SU-DHL-6 (cell line): ENCODE data around the gene GPC2.

Source experiments
- H2AFZ ChIP-seq: fragments of 200-600 bp; sonication (generic); 2 replicates; pipeline ENCODE4 v1.6.1; 2014; ENCODE audit warnings: low read depth, mild to moderate bottlenecking, moderate library complexity, mixed read lengths, antibody characterized with exemption, low read length; ENCODE audit not compliant: severe bottlenecking
- H3F3A ChIP-seq: fragments of 200-600 bp; shearing (Covaris generic); 2 replicates; pipeline ENCODE4 v1.6.0; 2016; ENCODE audit warnings: antibody characterized with exemption, mild to moderate bottlenecking; ENCODE audit not compliant: insufficient read depth
- H3K27ac ChIP-seq: fragments of 200-600 bp; sonication (generic); 2 replicates; pipeline ENCODE4 v1.5.1; 2016; ENCODE audit warnings: low read depth, mild to moderate bottlenecking, low read length, moderate library complexity, mixed read lengths
- H3K27me3 ChIP-seq: fragments of 200-600 bp; sonication (generic), shearing (Covaris generic); 2 replicates; pipeline ENCODE4 v1.6.0; 2014; ENCODE audit warnings: mild to moderate bottlenecking, low read length
- H3K36me3 ChIP-seq: fragments of 200-600 bp; sonication (generic); 2 replicates; pipeline ENCODE4 v1.6.1; 2014; ENCODE audit warnings: mild to moderate bottlenecking, low read length, mixed read lengths
- H3K4me2 ChIP-seq: fragments of 300-600, 200-600 bp; shearing (Covaris generic), sonication (generic); 2 replicates; pipeline ENCODE4 v1.6.0; 2014; ENCODE audit warnings: low read length, low read depth, mild to moderate bottlenecking; ENCODE audit not compliant: poor library complexity, severe bottlenecking
- H3K4me3 ChIP-seq: fragments of 200-600 bp; sonication (generic); 2 replicates; pipeline ENCODE4 v1.5.1; 2014; ENCODE audit warnings: antibody characterized with exemption, low read length, mild to moderate bottlenecking, mixed read lengths; ENCODE audit not compliant: insufficient read depth, poor library complexity, severe bottlenecking
- H3K79me2 ChIP-seq: fragments of 200-600 bp; sonication (generic); 2 replicates; pipeline ENCODE4 v1.6.1; 2014; ENCODE audit warnings: mild to moderate bottlenecking, low read length, moderate library complexity; ENCODE audit not compliant: insufficient read depth
- H3K9ac ChIP-seq: fragments of 200-600 bp; sonication (generic); 2 replicates; pipeline ENCODE4 v1.7.0; 2014; ENCODE audit warnings: mild to moderate bottlenecking, low read length
- H3K9me2 ChIP-seq: fragments of 200-600 bp; sonication (generic); replicated peaks from 2 replicates; pipeline ENCODE4 v1.6.1; 2014; ENCODE audit warnings: low read length; ENCODE audit not compliant: insufficient read depth
- H3K9me3 ChIP-seq: fragments of 200-600 bp; sonication (generic); 2 replicates; pipeline ENCODE4 v1.6.1; 2014; ENCODE audit warnings: low read length, mixed read lengths; ENCODE audit not compliant: insufficient read depth
- H4K20me1 ChIP-seq: fragments of 200-600 bp; sonication (generic); 2 replicates; pipeline ENCODE4 v1.6.1; 2014; ENCODE audit warnings: low read depth, mild to moderate bottlenecking, antibody characterized with exemption, low read length, moderate library complexity, mixed read lengths
- EZH2phosphoT487 ChIP-seq: fragments of 200-600 bp; sonication (generic), shearing (Covaris generic); conservative IDR thresholded peaks from 2 replicates; pipeline ENCODE4 v1.6.1; 2018; ENCODE audit warnings: mild to moderate bottlenecking, antibody characterized with exemption, low read length, moderate library complexity, mixed read lengths
- TF ChIP-seq, protein P1 (sequence below): fragments of 200-600 bp; sonication (generic); IDR thresholded peaks from one replicate; pipeline ENCODE4 v1.5.1; 2017; ENCODE audit warnings: antibody characterized with exemption, mild to moderate bottlenecking, low read length, moderate library complexity; ENCODE audit not compliant: insufficient read depth, poor library complexity, severe bottlenecking

GPC2 gene

DNA sequence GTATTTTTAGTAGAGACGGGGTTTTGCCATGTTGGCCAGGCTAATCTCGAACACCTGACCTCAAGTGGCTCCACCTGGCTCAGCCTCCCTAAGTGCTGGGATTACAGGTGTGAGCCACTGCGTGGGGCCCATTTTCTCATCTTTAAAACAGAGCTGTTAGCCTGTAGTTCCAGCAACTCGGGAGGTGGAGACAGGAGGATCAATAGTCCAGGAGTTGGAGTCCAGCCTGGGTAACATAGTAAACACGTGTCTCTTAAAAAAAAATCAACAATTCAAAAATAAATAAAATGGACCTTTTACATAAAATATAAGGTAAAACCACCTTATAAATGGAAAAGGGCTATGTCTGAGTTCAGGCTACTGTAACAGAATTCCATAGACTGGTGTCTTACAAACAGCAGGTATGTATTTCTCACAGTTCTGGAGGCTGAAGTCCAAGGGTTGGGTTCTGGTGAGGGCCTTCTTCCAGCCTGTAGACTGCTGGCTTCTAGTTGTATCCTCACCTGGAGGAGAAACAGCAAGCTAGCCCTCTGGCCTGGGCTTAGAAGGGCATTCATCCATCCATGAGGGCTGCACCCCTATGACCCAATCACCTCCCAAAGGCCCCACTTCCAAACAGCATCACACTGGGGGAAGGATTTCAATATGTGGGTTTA is 35.6 kb upstream of the GPC2 start:
- Histone ChIP-seq H3K9me2 (no peaks in the 10 kb centered on the region), H3K79me2 (no peaks in the 10 kb centered on the region), H3K36me3 (no peaks in the 10 kb centered on the region), H3K9ac (peak overlapping the region; percentile 61), H3K4me3 (peak overlapping the region; percentile 40), H3K4me2 (peak overlapping the region; percentile 73), H2AFZ (no peak overlapping the region), H3K9me3 (no peaks in the 10 kb centered on the region), H4K20me1 (no peaks in the 10 kb centered on the region), H3K27me3 (no peaks in the 10 kb centered on the region), H3F3A (peaks cover 46% of the 10 kb centered on the region), H3K27ac (peak overlapping the region; percentile 95)
- TF ChIP-seq EZH2phosphoT487: no peak
- TF ChIP-seq, protein P1, sequence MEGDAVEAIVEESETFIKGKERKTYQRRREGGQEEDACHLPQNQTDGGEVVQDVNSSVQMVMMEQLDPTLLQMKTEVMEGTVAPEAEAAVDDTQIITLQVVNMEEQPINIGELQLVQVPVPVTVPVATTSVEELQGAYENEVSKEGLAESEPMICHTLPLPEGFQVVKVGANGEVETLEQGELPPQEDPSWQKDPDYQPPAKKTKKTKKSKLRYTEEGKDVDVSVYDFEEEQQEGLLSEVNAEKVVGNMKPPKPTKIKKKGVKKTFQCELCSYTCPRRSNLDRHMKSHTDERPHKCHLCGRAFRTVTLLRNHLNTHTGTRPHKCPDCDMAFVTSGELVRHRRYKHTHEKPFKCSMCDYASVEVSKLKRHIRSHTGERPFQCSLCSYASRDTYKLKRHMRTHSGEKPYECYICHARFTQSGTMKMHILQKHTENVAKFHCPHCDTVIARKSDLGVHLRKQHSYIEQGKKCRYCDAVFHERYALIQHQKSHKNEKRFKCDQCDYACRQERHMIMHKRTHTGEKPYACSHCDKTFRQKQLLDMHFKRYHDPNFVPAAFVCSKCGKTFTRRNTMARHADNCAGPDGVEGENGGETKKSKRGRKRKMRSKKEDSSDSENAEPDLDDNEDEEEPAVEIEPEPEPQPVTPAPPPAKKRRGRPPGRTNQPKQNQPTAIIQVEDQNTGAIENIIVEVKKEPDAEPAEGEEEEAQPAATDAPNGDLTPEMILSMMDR: no peak

DNA sequence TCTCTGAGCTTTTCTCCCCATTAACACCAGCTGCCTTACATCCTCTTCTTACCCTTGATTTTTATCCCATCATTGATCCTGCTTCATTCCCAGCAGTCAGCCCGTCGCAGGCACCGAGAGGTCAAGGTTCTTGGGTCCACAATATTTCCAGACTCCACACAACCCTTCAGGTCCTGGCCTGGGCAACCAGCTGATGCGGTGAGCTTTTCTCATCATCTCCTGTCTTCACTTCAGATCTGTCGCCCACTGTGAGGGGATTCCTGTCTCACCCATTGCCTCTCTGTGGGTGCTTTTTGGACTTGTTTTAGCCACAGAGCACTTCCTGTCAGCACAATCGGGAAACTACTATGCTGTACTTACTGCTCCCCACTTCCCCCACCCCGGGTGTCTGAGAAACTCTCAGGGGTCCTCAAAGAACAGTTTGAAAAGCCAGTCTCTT is 34.2 kb upstream of the GPC2 start:
- Histone ChIP-seq H3K27ac (peak overlapping the region; percentile 95), H3K4me2 (peak overlapping the region; percentile 73), H3K9ac (peak overlapping the region; percentile 61), H3F3A (peaks cover 36% of the 10 kb centered on the region), H3K79me2 (no peaks in the 10 kb centered on the region), H4K20me1 (no peaks in the 10 kb centered on the region), H3K27me3 (no peaks in the 10 kb centered on the region), H3K36me3 (no peaks in the 10 kb centered on the region), H3K9me2 (no peaks in the 10 kb centered on the region), H2AFZ (peak overlapping the region; percentile 8), H3K9me3 (no peaks in the 10 kb centered on the region), H3K4me3 (peak overlapping the region; percentile 40)
- TF ChIP-seq EZH2phosphoT487: no peak
- TF ChIP-seq, protein P1: no peak

DNA sequence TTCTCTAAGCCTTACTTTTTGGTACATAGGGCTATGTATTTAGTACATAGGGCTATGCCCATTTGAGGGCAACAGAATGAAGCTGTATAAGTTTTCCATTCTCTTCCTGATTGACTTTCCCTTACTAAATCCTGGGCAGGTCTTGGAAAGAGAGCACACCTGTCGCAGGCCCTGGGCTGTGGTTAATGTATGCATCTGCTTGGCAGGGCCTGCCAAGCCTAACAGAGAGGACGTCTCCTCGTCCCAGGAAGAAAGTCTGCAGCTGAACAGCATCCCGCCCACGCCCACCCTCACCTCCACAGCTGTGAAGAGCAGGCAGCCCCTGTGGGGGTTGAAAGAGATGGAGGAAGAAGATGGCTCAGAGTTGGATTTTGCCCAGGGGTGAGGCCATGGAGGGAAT is 33.6 kb upstream of the GPC2 start:
- no peaks in the 10 kb centered on the region for H3K27me3 ChIP-seq
- no peaks in the 10 kb centered on the region for H3K36me3 ChIP-seq
- H3K9ac ChIP-seq: peak overlapping the region; percentile 61
- H3K9me3 ChIP-seq: no peaks in the 10 kb centered on the region
- peaks cover 30% of the 10 kb centered on the region for H3F3A ChIP-seq
- peak overlapping the region; percentile 73 for H3K4me2 ChIP-seq
- peak overlapping the region; percentile 40 for H3K4me3 ChIP-seq
- no peaks in the 10 kb centered on the region for H3K79me2 ChIP-seq
- H4K20me1 ChIP-seq: no peaks in the 10 kb centered on the region
- H3K9me2 ChIP-seq: no peaks in the 10 kb centered on the region
- TF ChIP-seq, protein P1: no peak
- TF ChIP-seq EZH2phosphoT487: no peak
- no peak overlapping the region for H2AFZ ChIP-seq
- H3K27ac ChIP-seq: peak overlapping the region; percentile 95
